HT1080 (cell line): Measurements from ENCODE around the gene PRKN. TPM values are rescaled to one million over a fixed set of nuclear protein-coding genes. Genes with fewer than 3 reads are reported as not detected.
"Not testable (repeated sequence)": the region's sequence is repeated elsewhere in the genome, so short reads cannot be mapped to it uniquely, and the experiment has no call there.

Source experiments
- DNase-seq: peaks from one replicate; pipeline ENCODE4 v3.0.0-alpha.2; 2015; ENCODE audit warnings: low read depth
- total RNA-seq: library from RNA; depleted of rRNA; stranded (reverse); fragments of >200 nt; shearing (Covaris generic); gene quantifications from 2 replicates; pipeline ENCODE4 v1.2.3, GENCODE V29; 2014

PRKN gene
- total RNA-seq, 1 experiment from 2014 or later, result not detected

- DNase-seq, result no peak
Observed at GRCh38 chr6:161829291-161829729, 898.3 kb downstream of the PRKN start.

- no peak for DNase-seq
Observed at GRCh38 chr6:161828355-161828754, 899.2 kb downstream of the PRKN start.

GRCh38 chr6:161826512-161826911 is 901.1 kb downstream of the PRKN start:
- DNase-seq, result no peak

- not testable (repeated sequence) for DNase-seq
Observed at GRCh38 chr6:161822204-161822603, 905.4 kb downstream of the PRKN start.

- no peak for DNase-seq
Observed at GRCh38 chr6:161817881-161818280, 909.7 kb downstream of the PRKN start.

- DNase-seq, result no peak
Observed at GRCh38 chr6:161815965-161816364, 911.6 kb downstream of the PRKN start.

- no peak for DNase-seq
Observed at GRCh38 chr6:161813156-161813555, 914.4 kb downstream of the PRKN start.

GRCh38 chr6:161809971-161810370 is 917.6 kb downstream of the PRKN start:
- no peak for DNase-seq

- no peak for DNase-seq
Observed at GRCh38 chr6:161804838-161805237, 922.7 kb downstream of the PRKN start.

- DNase-seq, result no peak
Observed at GRCh38 chr6:161803131-161803530, 924.4 kb downstream of the PRKN start.

- DNase-seq, result no peak
Observed at GRCh38 chr6:161802231-161802630, 925.3 kb downstream of the PRKN start.

- DNase-seq, result no peak
Observed at GRCh38 chr6:161798844-161799394, 928.6 kb downstream of the PRKN start.

- DNase-seq, result no peak
Observed at GRCh38 chr6:161796681-161797080, 930.9 kb downstream of the PRKN start.

- DNase-seq, result no peak
Observed at GRCh38 chr6:161792851-161793493, 934.6 kb downstream of the PRKN start.

- DNase-seq, result no peak
Observed at GRCh38 chr6:161788531-161788930, 939.0 kb downstream of the PRKN start.

GRCh38 chr6:161772176-161772575 is 955.4 kb downstream of the PRKN start:
- DNase-seq, result no peak

- DNase-seq, result no peak
Observed at GRCh38 chr6:161761966-161762365, 965.6 kb downstream of the PRKN start.

- no peak for DNase-seq
Observed at GRCh38 chr6:161755080-161755479, 972.5 kb downstream of the PRKN start.

- DNase-seq, result peak; percentile 18
Observed at GRCh38 chr6:161750686-161751085, 976.9 kb downstream of the PRKN start.

GRCh38 chr6:161749576-161749975 is 978.0 kb downstream of the PRKN start:
- no peak for DNase-seq

GRCh38 chr6:161748535-161749416 is 978.8 kb downstream of the PRKN start:
- DNase-seq, result peak; percentile 43

GRCh38 chr6:161747506-161747905 is 980.1 kb downstream of the PRKN start:
- DNase-seq, result no peak
